Smooth muscle cell (in vitro differentiated cells): ENCODE data around the gene ZNF416. TPM values are rescaled to one million over a fixed set of nuclear protein-coding genes. Genes with fewer than 3 reads are reported as not detected.
A peak's percentile ranks its signal among the peaks of the same experiment; 100 is the strongest.

Experiments
- DNase-seq: peaks from one replicate; lab custom pipeline; 2025; ENCODE audit not compliant: unreplicated experiment; lab: John Stamatoyannopoulos, UW
- H2AFZ ChIP-seq: fragments of 200-600 bp; sonication (generic); 2 replicates; pipeline ENCODE4 v1.6.0; 2016; ENCODE audit warnings: antibody characterized with exemption, low read depth, mild to moderate bottlenecking
- H3F3A ChIP-seq: fragments of 200-600 bp; sonication (generic); 2 replicates; pipeline ENCODE4 v1.6.0; 2017; ENCODE audit warnings: antibody characterized with exemption, low read depth
- H3K27ac ChIP-seq: fragments of 200-600 bp; sonication (generic); 2 replicates; pipeline ENCODE4 v1.5.1; 2016; ENCODE audit warnings: low read depth, mild to moderate bottlenecking
- H3K27me3 ChIP-seq: fragments of 200-600 bp; sonication (generic); 2 replicates; pipeline ENCODE4 v1.6.1; 2016; ENCODE audit warnings: low read depth, mild to moderate bottlenecking
- H3K36me3 ChIP-seq: fragments of 200-600 bp; sonication (generic); 2 replicates; pipeline ENCODE4 v1.5.1; 2016; ENCODE audit warnings: low read depth
- H3K4me1 ChIP-seq: fragments of 200-600 bp; sonication (generic); 2 replicates; pipeline ENCODE4 v1.5.1; 2016; ENCODE audit warnings: low read depth
- H3K4me2 ChIP-seq: fragments of 200-600 bp; sonication (generic); 2 replicates; pipeline ENCODE4 v1.6.0; 2016; ENCODE audit warnings: mild to moderate bottlenecking
- H3K4me3 ChIP-seq: fragments of 200-600 bp; sonication (generic); 2 replicates; pipeline ENCODE4 v1.5.1; 2016; ENCODE audit warnings: mild to moderate bottlenecking
- H3K79me2 ChIP-seq: fragments of 200-600 bp; sonication (generic); 2 replicates; pipeline ENCODE4 v1.6.0; 2016; ENCODE audit warnings: low read depth, mild to moderate bottlenecking
- H3K9ac ChIP-seq: fragments of 200-600 bp; sonication (generic); 2 replicates; pipeline ENCODE4 v1.6.0; 2016; ENCODE audit warnings: low read depth
- H3K9me3 ChIP-seq: fragments of 200-600 bp; sonication (generic); replicated peaks from 2 replicates; pipeline ENCODE4 v1.5.1; 2016; ENCODE audit warnings: low read depth
- H4K20me1 ChIP-seq: fragments of 200-600 bp; sonication (generic); 2 replicates; pipeline ENCODE4 v1.6.0; 2016; ENCODE audit warnings: low read depth
- CTCF ChIP-seq: fragments of 200-600 bp; sonication (generic); IDR thresholded peaks from 2 replicates; pipeline ENCODE4 v1.5.1; 2017; ENCODE audit warnings: borderline replicate concordance, mild to moderate bottlenecking, antibody characterized with exemption; ENCODE audit not compliant: insufficient read depth, poor library complexity, severe bottlenecking
- WGBS: methylation state at CpG from one replicate; pipeline ENCODE4 v1.1.7; 2016; ENCODE audit warnings: low lambda C conversion rate; 5-methylcytosine and 5-hydroxymethylcytosine counted together
- polyA plus RNA-seq: library from polyadenylated mRNA; unstranded; fragments of >200 nt; fragmentation: Nextera tagmentation; extraction: Ambion mirVana; gene quantifications from 2 replicates; pipeline ENCODE4 v1.2.1, GENCODE V29; 2016
- total RNA-seq: library from RNA; depleted of rRNA; stranded (reverse); fragments of >200 nt; gene quantifications from 2 replicates; pipeline ENCODE4 v1.2.3, GENCODE V29; 2014

ZNF416 gene
- total and polyA plus RNA-seq, 2 experiments from 2014 or later, result 3.6 to 6.6 TPM

DNA sequence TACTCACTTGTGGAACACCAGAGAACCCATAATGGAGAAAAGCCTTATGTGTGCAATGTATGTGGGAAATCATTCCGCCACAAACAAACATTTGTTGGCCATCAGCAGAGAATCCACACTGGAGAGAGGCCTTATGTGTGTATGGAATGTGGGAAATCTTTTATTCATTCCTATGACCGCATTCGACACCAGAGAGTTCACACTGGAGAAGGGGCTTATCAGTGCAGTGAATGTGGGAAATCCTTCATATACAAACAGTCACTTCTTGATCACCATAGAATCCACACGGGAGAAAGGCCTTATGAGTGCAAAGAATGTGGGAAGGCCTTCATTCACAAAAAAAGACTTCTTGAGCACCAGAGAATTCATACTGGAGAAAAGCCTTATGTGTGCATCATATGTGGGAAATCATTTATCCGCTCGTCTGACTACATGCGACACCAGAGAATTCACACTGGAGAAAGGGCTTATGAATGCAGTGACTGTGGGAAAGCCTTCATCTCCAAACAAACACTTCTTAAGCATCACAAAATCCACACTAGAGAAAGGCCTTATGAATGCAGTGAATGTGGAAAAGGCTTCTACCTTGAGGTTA lies 40.7 kb downstream of the ZNF416 start:
- H3K9me3 ChIP-seq, result peaks cover 89% of the 10 kb centered on the region
- no peak overlapping the region for H2AFZ ChIP-seq
- no peak overlapping the region for H3K4me3 ChIP-seq
- no peaks in the 10 kb centered on the region for H4K20me1 ChIP-seq
- H3K27me3 ChIP-seq, result no peaks in the 10 kb centered on the region
- H3K36me3 ChIP-seq, result peaks cover 78% of the 10 kb centered on the region
- no peak overlapping the region for H3K4me2 ChIP-seq
- H3K79me2 ChIP-seq, result peaks cover 9% of the 10 kb centered on the region
- DNase-seq, result no peak
- H3F3A ChIP-seq, result peaks cover 3% of the 10 kb centered on the region
- no peak overlapping the region for H3K27ac ChIP-seq
- TF ChIP-seq CTCF, result no peak
- H3K4me1 ChIP-seq, result no peaks in the 10 kb centered on the region
- 97% methylated on average over 7 of the region's 7 CpGs for WGBS
- no peak overlapping the region for H3K9ac ChIP-seq

DNA sequence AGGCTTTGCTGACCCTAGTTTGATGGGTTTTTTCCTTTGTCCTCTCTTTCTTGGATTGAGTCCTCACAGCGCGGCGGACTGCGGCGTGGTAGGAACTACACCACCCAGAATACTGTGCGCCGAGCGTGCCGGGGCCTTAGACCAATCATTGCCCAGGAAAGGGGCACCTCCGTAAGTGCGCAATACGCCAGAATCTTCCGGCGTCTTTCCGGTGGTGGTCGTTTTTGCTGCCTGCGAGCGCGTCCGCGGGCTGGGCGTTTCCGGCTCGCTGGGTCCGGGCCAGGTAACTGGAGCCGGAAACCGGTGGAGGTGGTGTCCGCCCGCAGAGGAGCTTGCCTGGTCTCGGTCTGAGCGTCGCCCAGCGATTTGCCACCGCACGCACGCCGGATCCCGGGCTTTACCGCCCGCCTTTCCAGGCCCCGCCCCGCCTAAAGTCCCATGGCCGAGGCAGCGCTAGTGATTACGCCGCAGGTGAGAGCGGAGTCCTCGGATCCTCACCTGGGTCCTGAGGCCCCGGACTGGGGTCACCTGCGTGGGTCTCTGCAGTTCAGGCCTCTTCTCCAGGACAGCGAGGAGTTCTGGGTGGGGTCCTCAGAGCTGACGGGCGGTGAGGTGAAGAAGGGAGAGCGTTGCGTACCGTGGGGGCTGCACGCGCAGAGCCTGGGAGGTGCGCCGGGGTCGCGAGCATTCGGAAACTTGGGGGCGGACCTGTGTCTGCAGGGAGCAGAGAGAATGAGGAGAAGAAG lies 51.4 kb downstream of the ZNF416 start, which contains the start of gene ZNF549:
Gene ZNF549 (plus strand): TSS at position 221 of the 746 bp plus-strand sequence. CDS start 218 bp downstream, at position 439.
- no peak for TF ChIP-seq CTCF
- Histone ChIP-seq H3K4me3 (peak within 1 kb of the TSS; percentile 90), H3K4me2 (peak within 1 kb of the TSS; percentile 90), H3K9ac (peak within 1 kb of the TSS; percentile 76), H3K4me1 (peaks cover 9% of the 10 kb centered on the region), H4K20me1 (no peaks in the 10 kb centered on the region), H2AFZ (peak within 1 kb of the TSS; percentile 97), H3K36me3 (peaks cover 15% of the 10 kb centered on the region), H3F3A (no peaks in the 10 kb centered on the region), H3K79me2 (peaks cover 43% of the 10 kb centered on the region), H3K9me3 (peaks cover 18% of the 10 kb centered on the region), H3K27ac (peak within 1 kb of the TSS; percentile 30), H3K27me3 (no peaks in the 10 kb centered on the region)
- peak; percentile 29 for DNase-seq
- under 1% methylated on average over 64 of the region's 64 CpGs for WGBS

Other genes starting within 250 kb of the ZNF416 start
- 6.8 and 9.6 TPM in 2 replicates for gene ZNF304, start 227.6 kb downstream of the ZNF416 start, total RNA-seq
- 3.5 and 3.9 TPM in 2 replicates for gene ZNF304, start 227.6 kb downstream of the ZNF416 start, polyA plus RNA-seq
- gene TRAPPC2B, start 215.4 kb downstream of the ZNF416 start, total RNA-seq, result 25.4 and 34.4 TPM in 2 replicates
- 36.3 and 42.6 TPM in 2 replicates for gene TRAPPC2B, start 215.4 kb downstream of the ZNF416 start, polyA plus RNA-seq
- 4.0 and 4.9 TPM in 2 replicates for gene ZNF547, start 215.4 kb downstream of the ZNF416 start, total RNA-seq
- 0.71 and 2.5 TPM in 2 replicates for gene ZNF547, start 215.4 kb downstream of the ZNF416 start, polyA plus RNA-seq
- gene ZNF548, start 189.1 kb downstream of the ZNF416 start, total RNA-seq, result 26.9 and 27.3 TPM in 2 replicates
- gene ZNF548, start 189.1 kb downstream of the ZNF416 start, polyA plus RNA-seq, result 12.3 and 13.1 TPM in 2 replicates
- 4.3 and 7.0 TPM in 2 replicates for gene ZNF17, start 167.8 kb downstream of the ZNF416 start, total RNA-seq
- 0.95 and 3.1 TPM in 2 replicates for gene ZNF17, start 167.8 kb downstream of the ZNF416 start, polyA plus RNA-seq
- 4.0 and 9.4 TPM in 2 replicates for gene ZNF749, start 143.6 kb downstream of the ZNF416 start, total RNA-seq
- gene ZNF749, start 143.6 kb downstream of the ZNF416 start, polyA plus RNA-seq, result 1.6 and 3.1 TPM in 2 replicates
- gene VN1R1, start 121.8 kb downstream of the ZNF416 start, total RNA-seq, result 0.45 and 0.67 TPM in 2 replicates
- gene VN1R1, start 121.8 kb downstream of the ZNF416 start, polyA plus RNA-seq, result 0.50 TPM in 1 of 2 replicates, not detected in the other
- 8.2 and 11.2 TPM in 2 replicates for gene ZNF772, start 101.3 kb downstream of the ZNF416 start, total RNA-seq
- gene ZNF772, start 101.3 kb downstream of the ZNF416 start, polyA plus RNA-seq, result 1.4 and 2.1 TPM in 2 replicates
- 11.5 and 20.5 TPM in 2 replicates for gene ZNF419, start 91.2 kb downstream of the ZNF416 start, total RNA-seq
- gene ZNF419, start 91.2 kb downstream of the ZNF416 start, polyA plus RNA-seq, result 9.4 and 9.8 TPM in 2 replicates
- 7.9 and 17.2 TPM in 2 replicates for gene ZNF773, start 79.0 kb downstream of the ZNF416 start, total RNA-seq
- 7.3 and 9.6 TPM in 2 replicates for gene ZNF773, start 79.0 kb downstream of the ZNF416 start, polyA plus RNA-seq
- gene ZNF549, start 51.6 kb downstream of the ZNF416 start, total RNA-seq, result 7.0 TPM in 2 replicates
- 4.4 and 4.7 TPM in 2 replicates for gene ZNF549, start 51.6 kb downstream of the ZNF416 start, polyA plus RNA-seq
- gene ZNF550, start 19.0 kb downstream of the ZNF416 start, total RNA-seq, result 5.1 and 6.3 TPM in 2 replicates
- 3.6 and 5.9 TPM in 2 replicates for gene ZNF550, start 19.0 kb downstream of the ZNF416 start, polyA plus RNA-seq
- 6.5 and 9.1 TPM in 2 replicates for gene ZIK1, start 5.2 kb upstream of the ZNF416 start, total RNA-seq
- gene ZIK1, start 5.2 kb upstream of the ZNF416 start, polyA plus RNA-seq, result 4.6 and 6.6 TPM in 2 replicates
- 3.0 and 3.2 TPM in 2 replicates for gene ZNF530, start 21.0 kb upstream of the ZNF416 start, total RNA-seq
- 3.5 and 3.7 TPM in 2 replicates for gene ZNF530, start 21.0 kb upstream of the ZNF416 start, polyA plus RNA-seq
- 25.8 and 27.6 TPM in 2 replicates for gene ZNF134, start 35.3 kb upstream of the ZNF416 start, total RNA-seq
- gene ZNF134, start 35.3 kb upstream of the ZNF416 start, polyA plus RNA-seq, result 7.0 and 9.0 TPM in 2 replicates
- 14.1 and 15.7 TPM in 2 replicates for gene ZNF211, start 54.3 kb upstream of the ZNF416 start, total RNA-seq
- gene ZNF211, start 54.3 kb upstream of the ZNF416 start, polyA plus RNA-seq, result 10.5 and 12.1 TPM in 2 replicates
- 0.27 TPM in 1 of 2 replicates, not detected in the other for gene ZSCAN4, start 90.0 kb upstream of the ZNF416 start, total RNA-seq
- gene ZSCAN4, start 90.0 kb upstream of the ZNF416 start, polyA plus RNA-seq, result 0.38 TPM in 1 of 2 replicates, not detected in the other
- 8.2 and 11.1 TPM in 2 replicates for gene ZNF551, start 103.1 kb upstream of the ZNF416 start, total RNA-seq
- 1.1 and 1.6 TPM in 2 replicates for gene ZNF551, start 103.1 kb upstream of the ZNF416 start, polyA plus RNA-seq
- 7.3 and 9.6 TPM in 2 replicates for gene ZNF154, start 130.3 kb upstream of the ZNF416 start, total RNA-seq
- gene ZNF154, start 130.3 kb upstream of the ZNF416 start, polyA plus RNA-seq, result 3.3 and 8.1 TPM in 2 replicates
- 4.7 and 7.0 TPM in 2 replicates for gene ZNF671, start 148.7 kb upstream of the ZNF416 start, total RNA-seq
- gene ZNF671, start 148.7 kb upstream of the ZNF416 start, polyA plus RNA-seq, result 5.2 and 5.5 TPM in 2 replicates
- 12.7 and 13.6 TPM in 2 replicates for gene ZNF776, start 167.9 kb upstream of the ZNF416 start, total RNA-seq
- gene ZNF776, start 167.9 kb upstream of the ZNF416 start, polyA plus RNA-seq, result 4.4 and 8.9 TPM in 2 replicates
- 8.2 and 20.3 TPM in 2 replicates for gene ZNF586, start 190.8 kb upstream of the ZNF416 start, total RNA-seq
- gene ZNF586, start 190.8 kb upstream of the ZNF416 start, polyA plus RNA-seq, result 3.2 and 4.1 TPM in 2 replicates
- 2.8 and 6.7 TPM in 2 replicates for gene ZNF552, start 236.0 kb upstream of the ZNF416 start, total RNA-seq
- 1.9 and 6.4 TPM in 2 replicates for gene ZNF552, start 236.0 kb upstream of the ZNF416 start, polyA plus RNA-seq